HCT116 (cell line): ENCODE measurements around the gene NUDT4.

Experiments
- CTCF ChIP-seq, 3 experiments: fragments of 200-600 bp in 1 of 3; sonication (generic) in 1 of 3; IDR thresholded peaks in 2 of 3; conservative IDR thresholded peaks in 1 of 3; 2 replicates each; pipeline ENCODE4 v1.5.1; 2012 to 2017; ENCODE audit warnings: low read depth in 2 of 3, low read length in 2 of 3, antibody characterized with exemption in 1 of 3, borderline replicate concordance in 1 of 3, control low read depth in 1 of 3, mild to moderate bottlenecking in 1 of 3, mixed read lengths in 1 of 3, mixed run types in 1 of 3, moderate library complexity in 1 of 3; ENCODE audit not compliant: insufficient read depth in 1 of 3
- EZH2phosphoT487 ChIP-seq: fragments of 200-600 bp; IDR thresholded peaks from 2 replicates; pipeline ENCODE4 v1.6.1; 2018; ENCODE audit warnings: antibody characterized with exemption, borderline replicate concordance
- FOSL1 ChIP-seq: IDR thresholded peaks from 2 replicates; pipeline ENCODE4 v1.6.1; 2012; ENCODE audit warnings: low read depth
- POLR2A ChIP-seq: IDR thresholded peaks from 2 replicates; pipeline ENCODE4 v1.7.0; 2011; ENCODE audit warnings: borderline replicate concordance; ENCODE audit not compliant: insufficient read depth, insufficient read length; ENCODE audit errors: extremely low read depth
- SP1 ChIP-seq: IDR thresholded peaks from 2 replicates; pipeline ENCODE4 v1.6.1; 2012; ENCODE audit warnings: low read depth
- TF ChIP-seq, protein P1 (sequence below): IDR thresholded peaks from 2 replicates; pipeline ENCODE4 v1.6.1; 2011; ENCODE audit warnings: mild to moderate bottlenecking, low read length, moderate library complexity; ENCODE audit not compliant: insufficient replicate concordance; ENCODE audit errors: extremely low read depth

- TF ChIP-seq EZH2phosphoT487, result no peak
- TF ChIP-seq CTCF (IDR thresholded peaks at IDR 0.05 in 2 of 3, conservative IDR thresholded peaks at IDR 0.05 in 1 of 3; ENCODE audit: borderline replicate concordance in 1 of 3, insufficient read depth in 1 of 3, low read depth in 2 of 3, low read length in 2 of 3), result peak in 2 of 3 experiments; percentile 48 to 54; a peak in 3 of 6 replicates
- TF ChIP-seq POLR2A, result no peak
- TF ChIP-seq SP1, result no peak
- TF ChIP-seq FOSL1, result no peak
- TF ChIP-seq, protein P1, sequence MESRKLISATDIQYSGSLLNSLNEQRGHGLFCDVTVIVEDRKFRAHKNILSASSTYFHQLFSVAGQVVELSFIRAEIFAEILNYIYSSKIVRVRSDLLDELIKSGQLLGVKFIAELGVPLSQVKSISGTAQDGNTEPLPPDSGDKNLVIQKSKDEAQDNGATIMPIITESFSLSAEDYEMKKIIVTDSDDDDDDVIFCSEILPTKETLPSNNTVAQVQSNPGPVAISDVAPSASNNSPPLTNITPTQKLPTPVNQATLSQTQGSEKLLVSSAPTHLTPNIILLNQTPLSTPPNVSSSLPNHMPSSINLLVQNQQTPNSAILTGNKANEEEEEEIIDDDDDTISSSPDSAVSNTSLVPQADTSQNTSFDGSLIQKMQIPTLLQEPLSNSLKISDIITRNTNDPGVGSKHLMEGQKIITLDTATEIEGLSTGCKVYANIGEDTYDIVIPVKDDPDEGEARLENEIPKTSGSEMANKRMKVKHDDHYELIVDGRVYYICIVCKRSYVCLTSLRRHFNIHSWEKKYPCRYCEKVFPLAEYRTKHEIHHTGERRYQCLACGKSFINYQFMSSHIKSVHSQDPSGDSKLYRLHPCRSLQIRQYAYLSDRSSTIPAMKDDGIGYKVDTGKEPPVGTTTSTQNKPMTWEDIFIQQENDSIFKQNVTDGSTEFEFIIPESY, result no peak
These were observed 2.9 kb downstream of the NUDT4 start for GRCh38 chr12:93380480-93381121.
